ENCODE results near the gene INTS1. TPM values are rescaled to one million over a fixed set of nuclear protein-coding genes. Genes with fewer than 3 reads are reported as not detected.
A peak's percentile ranks its signal among the peaks of the same experiment; 100 is the strongest.

The INTS1 gene
- total RNA-seq, 2 donors from 2014 or later = 66.3 to 72.9 TPM

DNA sequence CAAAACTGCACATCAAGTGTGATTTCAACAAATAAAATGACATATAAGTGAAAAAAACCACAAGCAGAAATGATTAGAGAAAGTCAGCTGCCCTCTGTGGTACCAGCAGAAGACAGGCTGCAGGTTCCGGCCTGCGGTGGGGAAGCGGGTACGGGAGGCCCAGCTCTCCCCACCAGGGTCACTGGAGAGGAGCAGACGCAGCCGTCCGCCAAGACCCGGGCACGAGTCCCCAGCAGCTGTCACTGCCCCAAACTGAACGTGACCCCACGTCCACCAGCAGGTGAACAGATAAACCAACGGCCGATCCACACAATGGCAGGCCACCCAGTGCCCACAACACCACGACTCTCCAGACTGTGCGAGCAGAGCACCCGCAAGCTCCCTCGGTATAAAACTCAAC is 28.8 kb downstream of the INTS1 start:
- no peak overlapping the region for H3K27ac ChIP-seq
- no peaks in the 10 kb centered on the region for H3K27me3 ChIP-seq
- no peaks in the 10 kb centered on the region for H3K9me3 ChIP-seq
- TF ChIP-seq, protein P1, sequence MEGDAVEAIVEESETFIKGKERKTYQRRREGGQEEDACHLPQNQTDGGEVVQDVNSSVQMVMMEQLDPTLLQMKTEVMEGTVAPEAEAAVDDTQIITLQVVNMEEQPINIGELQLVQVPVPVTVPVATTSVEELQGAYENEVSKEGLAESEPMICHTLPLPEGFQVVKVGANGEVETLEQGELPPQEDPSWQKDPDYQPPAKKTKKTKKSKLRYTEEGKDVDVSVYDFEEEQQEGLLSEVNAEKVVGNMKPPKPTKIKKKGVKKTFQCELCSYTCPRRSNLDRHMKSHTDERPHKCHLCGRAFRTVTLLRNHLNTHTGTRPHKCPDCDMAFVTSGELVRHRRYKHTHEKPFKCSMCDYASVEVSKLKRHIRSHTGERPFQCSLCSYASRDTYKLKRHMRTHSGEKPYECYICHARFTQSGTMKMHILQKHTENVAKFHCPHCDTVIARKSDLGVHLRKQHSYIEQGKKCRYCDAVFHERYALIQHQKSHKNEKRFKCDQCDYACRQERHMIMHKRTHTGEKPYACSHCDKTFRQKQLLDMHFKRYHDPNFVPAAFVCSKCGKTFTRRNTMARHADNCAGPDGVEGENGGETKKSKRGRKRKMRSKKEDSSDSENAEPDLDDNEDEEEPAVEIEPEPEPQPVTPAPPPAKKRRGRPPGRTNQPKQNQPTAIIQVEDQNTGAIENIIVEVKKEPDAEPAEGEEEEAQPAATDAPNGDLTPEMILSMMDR (IDR thresholded peaks at IDR 0.05) = no peak
- no peak for TF ChIP-seq POLR2A (IDR thresholded peaks at IDR 0.05)
- H3K36me3 ChIP-seq (replicated peaks in 1 of 2; ENCODE audit: insufficient read depth in 1 of 2, low read depth in 2 of 2) = peaks cover 16 to 27% of the 10 kb centered on the region in 2 donors
- no peak overlapping the region for H3K4me3 ChIP-seq
- peaks cover 7% of the 10 kb centered on the region for H3K4me1 ChIP-seq
- WGBS, 2 donors = 86 to 91% methylated on average over 10 to 17 of the region's 17 CpGs
- ATAC-seq (no peak), DNase-seq (no peak)
- intact Hi-C loops (cut with DNase I) = loop anchor here (5.0 kb wide), 1 partner anchor 38 kb away; no protein-coding TSS in a partner anchor

- H3K36me3 ChIP-seq (replicated peaks in 1 of 2; ENCODE audit: insufficient read depth in 1 of 2, low read depth in 2 of 2) = peaks cover 21 to 30% of the 10 kb centered on the region in 2 donors
- H3K9me3 ChIP-seq = no peaks in the 10 kb centered on the region
- no peak overlapping the region for H3K27ac ChIP-seq
- no peaks in the 10 kb centered on the region for H3K27me3 ChIP-seq
- DNase-seq = no peak
- peaks cover 7% of the 10 kb centered on the region for H3K4me1 ChIP-seq
- TF ChIP-seq POLR2A (IDR thresholded peaks at IDR 0.05) = no peak
- TF ChIP-seq, protein P1 (IDR thresholded peaks at IDR 0.05) = no peak
- intact Hi-C loops (cut with DNase I) = loop anchor here (5.0 kb wide), 1 partner anchor 37 kb away; no protein-coding TSS in a partner anchor
- no peak for ATAC-seq
- no peak overlapping the region for H3K4me3 ChIP-seq
- WGBS, 2 donors = 83 to 89% methylated on average over 4 to 23 of the region's 24 CpGs
These were observed 29.5 kb downstream of the INTS1 start for GRCh38 chr7:1474736-1475135.

- Histone ChIP-seq H3K27ac (no peak overlapping the region), H3K9me3 (no peaks in the 10 kb centered on the region), H3K36me3 (replicated peaks in 1 of 2; ENCODE audit: insufficient read depth in 1 of 2, low read depth in 2 of 2) (peaks cover 21 to 32% of the 10 kb centered on the region in 2 donors), H3K4me1 (peaks cover 7% of the 10 kb centered on the region), H3K4me3 (no peak overlapping the region), H3K27me3 (no peaks in the 10 kb centered on the region)
- DNase-seq = peak; percentile 88 to 91 (median 89)
- intact Hi-C loops (cut with DNase I) = no loop called here
- peak; percentile 82 for ATAC-seq
- TF ChIP-seq POLR2A (IDR thresholded peaks at IDR 0.05) = peak in 1 of 3 donors; percentile 11
- TF ChIP-seq, protein P1 (IDR thresholded peaks at IDR 0.05) = peak; percentile 80 to 90 (median 89)
- 23 to 47% methylated on average over 16 to 25 of the region's 37 CpGs for WGBS, 2 donors
These were observed 30.2 kb downstream of the INTS1 start for GRCh38 chr7:1473864-1474512.

DNA sequence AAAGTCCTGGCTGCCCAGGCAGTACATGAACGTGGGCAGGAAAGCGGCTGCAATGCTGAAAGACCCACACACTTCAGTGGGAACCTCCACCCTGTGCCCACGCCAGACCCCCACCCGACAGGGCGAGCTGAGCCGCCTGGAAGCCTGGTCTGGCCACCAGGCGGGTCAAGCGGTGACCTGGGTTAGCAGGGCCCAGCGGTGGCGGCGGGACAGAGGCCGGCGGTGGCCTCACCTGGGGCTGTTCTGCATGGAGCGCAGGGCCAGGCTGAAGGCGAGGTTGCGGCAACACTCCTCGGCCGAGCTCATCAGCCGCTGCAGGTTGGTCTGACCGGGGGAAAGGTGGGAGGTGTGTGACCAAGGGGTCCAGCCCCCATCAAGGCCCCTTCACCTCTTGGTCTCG is 33.3 kb downstream of the INTS1 start:
- peaks cover 21 to 22% of the 10 kb centered on the region in 2 donors for H3K36me3 ChIP-seq (replicated peaks in 1 of 2; ENCODE audit: insufficient read depth in 1 of 2, low read depth in 2 of 2)
- H3K4me3 ChIP-seq = no peak overlapping the region
- TF ChIP-seq, protein P1 (IDR thresholded peaks at IDR 0.05) = no peak
- no peak for TF ChIP-seq POLR2A (IDR thresholded peaks at IDR 0.05)
- peaks cover 14% of the 10 kb centered on the region for H3K4me1 ChIP-seq
- no peak overlapping the region for H3K27ac ChIP-seq
- no peaks in the 10 kb centered on the region for H3K9me3 ChIP-seq
- WGBS, 2 donors = 88% methylated on average over 21 of the region's 21 CpGs; no CpG with 5 or more reads in 1 of the 2 donors
- DNase-seq = no peak
- intact Hi-C loops (cut with DNase I) = no loop called here
- no peak for ATAC-seq
- H3K27me3 ChIP-seq = no peaks in the 10 kb centered on the region
